Glomerular visceral epithelial cell (primary cell): Measurements from ENCODE around the gene S100A8.

Experiments used
- DNase-seq: peaks from one replicate; pipeline ENCODE4 v3.0.0-alpha.2; 2016; ENCODE audit errors: extremely low spot score

Gene S100A8

GRCh38 chr1:153362187-153362775 is 28.6 kb downstream of the S100A8 start:
- DNase-seq: no peak

DNA sequence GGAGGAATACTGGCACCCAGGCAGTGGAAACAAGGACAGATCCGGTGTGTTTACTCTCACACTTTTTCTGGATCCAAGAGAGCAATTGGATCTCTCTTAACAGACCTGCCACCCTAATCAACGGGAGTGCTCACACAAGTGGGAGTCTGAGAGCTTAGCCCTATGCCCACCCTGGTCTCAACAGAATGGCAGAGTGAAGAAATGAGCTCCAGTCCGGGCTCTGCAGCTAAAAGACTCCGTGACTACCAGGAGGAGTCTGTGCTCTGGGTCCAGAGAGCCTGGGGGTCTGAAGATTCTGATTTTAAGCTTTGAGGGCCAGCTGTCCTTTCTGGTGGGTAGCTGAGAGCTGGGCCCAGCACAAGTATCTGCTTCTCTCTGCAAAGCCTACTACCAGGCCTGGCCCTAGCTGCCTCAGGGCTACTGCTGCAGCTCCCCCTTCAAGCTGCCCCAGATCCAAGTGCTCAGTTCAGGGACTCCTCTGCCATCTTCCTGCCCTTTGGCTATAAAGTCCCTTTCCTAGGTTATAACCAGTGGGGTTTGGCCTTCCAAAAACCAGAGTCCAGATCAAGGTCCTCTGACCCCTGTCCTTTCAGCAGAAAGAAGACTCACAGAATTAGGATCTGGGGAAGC is 29.3 kb downstream of the S100A8 start:
- DNase-seq: no peak

GRCh38 chr1:153360592-153361479 is 30.0 kb downstream of the S100A8 start:
- DNase-seq: no peak

DNA sequence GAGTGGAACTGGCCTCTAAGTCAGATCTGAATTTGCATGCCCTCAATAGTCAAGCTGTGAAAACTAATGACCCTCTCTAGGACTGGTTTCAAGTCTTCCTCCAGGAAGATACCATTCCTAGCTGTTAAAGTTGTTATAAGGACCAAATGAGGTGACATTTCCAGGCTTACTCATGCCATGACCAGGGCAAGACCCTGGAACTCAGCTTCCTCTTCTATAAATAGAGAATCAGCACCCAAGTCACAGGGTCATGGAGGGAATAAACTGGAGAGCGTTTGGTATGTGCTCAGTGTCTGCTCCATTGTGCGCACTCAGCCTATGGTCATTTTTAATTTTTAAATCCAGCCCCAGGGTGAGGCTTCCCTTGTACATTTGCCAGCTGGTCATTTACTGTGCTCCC is 30.7 kb downstream of the S100A8 start:
- DNase-seq: no peak

GRCh38 chr1:153359241-153359640 is 31.6 kb downstream of the S100A8 start:
- DNase-seq: no peak

GRCh38 chr1:153358691-153358975 is 32.2 kb downstream of the S100A8 start:
- DNase-seq: no peak

- no peak for DNase-seq
These were observed 32.8 kb downstream of the S100A8 start, which contains the start of gene S100A9 for GRCh38 chr1:153357853-153358690. TSS of gene S100A9 (plus strand) at chr1:153357854. CDS start at chr1:153358284, 430 bp downstream.

GRCh38 chr1:153357076-153357852 is 33.6 kb downstream of the S100A8 start:
- no peak for DNase-seq

- no peak for DNase-seq
These were observed 34.3 kb downstream of the S100A8 start for GRCh38 chr1:153356392-153357075.

- peak; percentile 49 for DNase-seq
These were observed 35.3 kb downstream of the S100A8 start for GRCh38 chr1:153355445-153356071.

DNA sequence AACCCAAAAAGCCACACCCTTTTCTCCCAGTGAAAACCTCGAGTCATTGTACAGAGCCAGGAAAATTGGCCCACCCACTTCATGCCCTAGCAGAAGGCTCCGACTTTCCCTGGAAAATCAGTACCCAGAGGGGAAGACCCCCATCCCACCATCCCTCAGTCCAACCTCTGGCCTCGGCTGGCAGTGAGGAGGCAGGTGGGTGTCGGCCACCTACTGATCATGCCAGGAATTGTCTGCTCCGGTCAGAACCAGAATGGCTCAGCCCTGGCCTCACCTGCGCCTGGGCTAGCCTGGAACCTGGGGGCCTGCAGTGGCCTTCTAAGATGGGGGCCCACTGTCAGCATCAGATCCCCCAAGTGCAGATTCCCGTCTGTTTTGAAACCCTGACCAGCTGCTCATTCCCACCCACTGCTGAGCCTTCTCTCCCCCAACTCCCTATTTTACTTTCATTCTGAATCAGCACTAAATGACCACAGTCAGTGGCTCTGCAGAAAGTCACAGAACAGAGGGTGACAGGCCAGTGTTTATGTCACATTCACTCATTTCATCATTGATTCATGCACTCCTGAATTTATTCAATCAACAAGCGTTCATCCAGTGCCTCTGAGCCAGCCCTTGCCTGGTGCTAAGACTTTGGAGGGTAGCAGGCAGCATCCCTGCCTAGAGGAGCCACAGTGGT is 36.2 kb downstream of the S100A8 start:
- no peak for DNase-seq

- no peak for DNase-seq
These were observed 37.5 kb downstream of the S100A8 start for GRCh38 chr1:153353226-153353947.

DNA sequence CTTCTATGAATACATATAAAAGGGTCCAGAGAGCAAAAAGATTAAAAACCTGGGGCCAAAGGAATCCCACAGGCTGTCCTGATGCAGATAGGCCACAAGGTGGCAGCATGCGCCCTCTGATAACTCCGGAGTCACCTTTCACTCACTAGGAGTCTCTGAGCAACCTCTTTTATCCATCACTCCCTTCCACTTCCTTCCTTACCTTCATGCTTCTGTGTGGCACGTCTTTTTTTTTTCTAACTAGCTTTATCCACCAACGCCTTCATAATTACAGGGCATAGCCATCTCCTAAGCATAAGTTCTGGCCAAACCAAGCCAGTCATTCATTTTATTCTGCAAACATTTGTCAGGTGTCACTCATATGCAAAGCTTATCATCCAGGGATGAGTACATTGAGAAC is 38.4 kb downstream of the S100A8 start:
- peak; percentile 65 for DNase-seq

- no peak for DNase-seq
These were observed 40.4 kb downstream of the S100A8 start for GRCh38 chr1:153350321-153350957.

GRCh38 chr1:153349363-153350320 is 41.2 kb downstream of the S100A8 start:
- no peak for DNase-seq

DNA sequence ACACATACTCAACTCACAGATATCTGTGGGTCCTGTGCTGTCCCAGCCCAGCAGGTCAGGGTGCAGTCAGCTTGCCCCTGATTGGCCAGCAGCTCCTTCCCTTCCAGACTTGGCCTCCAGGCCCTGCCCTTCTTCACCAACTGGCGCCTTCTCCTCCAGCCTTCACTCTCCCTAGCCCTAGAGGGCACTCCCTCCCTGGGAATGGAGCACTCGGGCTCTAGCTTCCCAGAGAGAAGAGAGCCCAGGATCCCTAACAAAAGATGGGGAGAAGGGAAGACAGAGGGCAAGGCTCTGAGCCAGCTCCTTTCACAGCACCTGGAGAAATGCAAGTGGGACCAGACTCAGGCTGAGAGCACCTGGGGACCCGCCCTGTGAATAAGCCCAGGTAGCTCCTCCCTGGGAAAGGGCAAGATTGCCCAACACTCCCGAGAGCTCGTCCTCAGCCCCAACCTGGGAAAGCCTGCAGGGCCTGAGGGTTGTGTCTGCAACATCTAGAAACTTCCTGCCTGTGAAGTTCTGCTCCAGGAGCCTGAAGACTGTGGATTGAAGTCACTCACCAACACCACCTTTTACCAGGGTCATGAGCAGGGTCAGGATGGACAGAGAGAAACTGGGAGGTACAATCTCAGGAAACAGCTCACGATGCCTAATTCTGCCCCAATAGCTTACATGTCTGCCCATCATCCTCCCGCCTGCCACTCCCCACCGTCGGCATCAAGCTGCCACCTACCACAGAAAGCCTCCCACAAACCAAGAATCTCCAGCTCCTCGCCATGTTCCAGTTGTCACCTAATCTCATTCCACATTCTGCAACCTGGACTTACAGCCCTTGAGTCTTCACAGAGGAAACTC is 42.1 kb downstream of the S100A8 start, which contains the start of gene PGLYRP4:
Gene PGLYRP4 (minus strand): TSS at position 331 of the 852 bp plus-strand sequence. CDS start 909 bp downstream, outside the sequence.
- DNase-seq: no peak
